ENCODE data around the gene LDLR. TPM values are rescaled to one million over a fixed set of nuclear protein-coding genes. Genes with fewer than 3 reads are reported as not detected.

LDLR gene
- total and polyA plus RNA-seq, 2 donors (not counting 1 experiment from before 2014, with no cell fraction given), result 187 to 427 TPM

- H3K9me3 ChIP-seq (ENCODE audit: control insufficient read depth, insufficient read depth, low read depth, low read length), result no peaks in the 10 kb centered on the region
- no peaks in the 10 kb centered on the region for H4K20me1 ChIP-seq (ENCODE audit: control insufficient read depth, extremely low read depth, insufficient read depth, low read length)
- H3K27ac ChIP-seq (ENCODE audit: insufficient read depth, low read length), result no peak overlapping the region
- no peak overlapping the region for H3K9ac ChIP-seq (ENCODE audit: insufficient read depth, low read length)
- no peak overlapping the region for H3K4me3 ChIP-seq (replicated peaks in 1 of 4; ENCODE audit: control extremely low read depth in 1 of 4, insufficient read depth in 1 of 4, low read depth in 3 of 4, low read length in 4 of 4)
- H3K4me1 ChIP-seq (ENCODE audit: control insufficient read depth, extremely low read depth, insufficient read depth, low read length), result peaks cover 42% of the 10 kb centered on the region
- no peak for TF ChIP-seq CTCF (conservative IDR thresholded peaks at IDR 0.05 in 1 of 2, IDR thresholded peaks at IDR 0.05 in 1 of 2; ENCODE audit: low read depth in 1 of 2, low read length in 2 of 2)
- no peak for TF ChIP-seq EZH2 (IDR thresholded peaks at IDR 0.05; ENCODE audit: low read length, missing control alignments)
- no peak overlapping the region for H2AFZ ChIP-seq (ENCODE audit: low read length)
- H3K36me3 ChIP-seq (ENCODE audit: control insufficient read depth, insufficient read depth, low read length), result peaks cover 2% of the 10 kb centered on the region
- DNase-seq (ENCODE audit: low read depth in 2 of 2), result no peak
- H3K27me3 ChIP-seq (ENCODE audit: control insufficient read depth, insufficient read depth, low read length), result no peaks in the 10 kb centered on the region
- H3K79me2 ChIP-seq (ENCODE audit: control insufficient read depth, insufficient read depth, low read length), result no peaks in the 10 kb centered on the region
- H3K4me2 ChIP-seq (ENCODE audit: extremely low read depth, insufficient read depth, low read length), result no peak overlapping the region
Observed at GRCh38 chr19:11140896-11141295, 51.6 kb downstream of the LDLR start.

- Histone ChIP-seq H3K27ac (ENCODE audit: insufficient read depth, low read length) (peak overlapping the region; percentile 24), H3K9ac (ENCODE audit: insufficient read depth, low read length) (no peak overlapping the region)
- DNase-seq (ENCODE audit: low read depth in 2 of 2), result no peak
Observed at GRCh38 chr19:11141937-11142527, 52.8 kb downstream of the LDLR start.

More at GRCh38 chr19:11141937-11142527, 52.8 kb downstream of the LDLR start:
- Histone ChIP-seq H3K4me3 (replicated peaks in 1 of 4; ENCODE audit: control extremely low read depth in 1 of 4, insufficient read depth in 1 of 4, low read depth in 3 of 4, low read length in 4 of 4) (no peak overlapping the region), H2AFZ (ENCODE audit: low read length) (no peak overlapping the region), H3K27me3 (ENCODE audit: control insufficient read depth, insufficient read depth, low read length) (no peaks in the 10 kb centered on the region), H3K4me2 (ENCODE audit: extremely low read depth, insufficient read depth, low read length) (no peak overlapping the region), H4K20me1 (ENCODE audit: control insufficient read depth, extremely low read depth, insufficient read depth, low read length) (no peaks in the 10 kb centered on the region), H3K4me1 (ENCODE audit: control insufficient read depth, extremely low read depth, insufficient read depth, low read length) (peaks cover 42% of the 10 kb centered on the region), H3K36me3 (ENCODE audit: control insufficient read depth, insufficient read depth, low read length) (peaks cover 5% of the 10 kb centered on the region), H3K79me2 (ENCODE audit: control insufficient read depth, insufficient read depth, low read length) (no peaks in the 10 kb centered on the region), H3K9me3 (ENCODE audit: control insufficient read depth, insufficient read depth, low read depth, low read length) (no peaks in the 10 kb centered on the region)
- TF ChIP-seq EZH2 (IDR thresholded peaks at IDR 0.05; ENCODE audit: low read length, missing control alignments) (no peak), CTCF (conservative IDR thresholded peaks at IDR 0.05 in 1 of 2, IDR thresholded peaks at IDR 0.05 in 1 of 2; ENCODE audit: low read depth in 1 of 2, low read length in 2 of 2) (no peak)
